Spinal cord (tissue), 10 donors: ENCODE data around the gene OSBPL2. TPM values are rescaled to one million over a fixed set of nuclear protein-coding genes. Genes with fewer than 3 reads are reported as not detected.

ENCODE experiments used
- DNase-seq, 6 donors: peaks; one replicate each; pipeline versions ENCODE4 v3.0.0 to v3.0.0-alpha.2; 2013 to 2015; ENCODE audit warnings: low spot score in 6 of 6, low read depth in 4 of 6
- H3K27ac ChIP-seq: one replicate; pipeline ENCODE4 v1.5.1; 2013; ENCODE audit warnings: low read depth, low read length, control low read depth
- H3K27me3 ChIP-seq: one replicate; pipeline ENCODE4 v1.6.1; 2013; ENCODE audit warnings: low read length; ENCODE audit not compliant: control insufficient read depth, insufficient read depth
- H3K36me3 ChIP-seq: one replicate; pipeline ENCODE4 v1.6.1; 2013; ENCODE audit warnings: low read length; ENCODE audit not compliant: control insufficient read depth, insufficient read depth
- H3K4me1 ChIP-seq: one replicate; pipeline ENCODE4 v1.6.1; 2013; ENCODE audit warnings: low read length; ENCODE audit not compliant: control insufficient read depth, insufficient read depth
- H3K4me3 ChIP-seq: one replicate; pipeline ENCODE4 v1.5.1; 2013; ENCODE audit warnings: low read depth, low read length, control low read depth
- H3K9me3 ChIP-seq: one replicate; pipeline ENCODE4 v1.6.1; 2013; ENCODE audit warnings: low read length; ENCODE audit not compliant: control insufficient read depth, insufficient read depth
- WGBS: methylation state at CpG from one replicate; pipeline ENCODE4 v1.1.5; 2013; ENCODE audit warnings: missing lambda C conversion rate; ENCODE audit not compliant: insufficient coverage; 5-methylcytosine and 5-hydroxymethylcytosine counted together
- polyA plus RNA-seq, 2 donors: library from polyadenylated mRNA; unstranded; fragments of 120-200 nt; gene quantifications; one replicate each; pipeline ENCODE4 v1.2.1, GENCODE V29; 2013; ENCODE audit not compliant: insufficient read length in 2 of 2
- total RNA-seq, 2 donors: library from RNA; depleted of rRNA in 1 of 2; stranded (reverse); fragments of 120-200 nt in 1 of 2; fragments of >200 nt in 1 of 2; gene quantifications; one replicate each; pipeline versions ENCODE4 v1.2.3 to v1.2.4, GENCODE V29; 2013 to 2014
- donor health status: healthy.

OSBPL2 gene
- total and polyA plus RNA-seq, 4 donors: 37.0 to 52.5 (median 44.0) TPM

GRCh38 chr20:62293946-62294345 is 55.6 kb downstream of the OSBPL2 start:
- peak in 2 of 6 donors; percentile 20 to 83 for DNase-seq
- H3K27ac ChIP-seq: no peak overlapping the region
- 41% methylated on average over 2 of the region's 9 CpGs for WGBS
- H3K9me3 ChIP-seq: no peaks in the 10 kb centered on the region
- H3K4me1 ChIP-seq: peaks cover 8% of the 10 kb centered on the region
- H3K36me3 ChIP-seq: peaks cover 75% of the 10 kb centered on the region
- H3K4me3 ChIP-seq: no peak overlapping the region
- no peaks in the 10 kb centered on the region for H3K27me3 ChIP-seq

GRCh38 chr20:62294516-62294915 is 56.2 kb downstream of the OSBPL2 start:
- 72% methylated on average over 9 of the region's 17 CpGs for WGBS
- no peaks in the 10 kb centered on the region for H3K9me3 ChIP-seq

GRCh38 chr20:62296724-62297448 is 58.6 kb downstream of the OSBPL2 start:
- Histone ChIP-seq H3K4me1 (peaks cover 16% of the 10 kb centered on the region), H3K4me3 (no peak overlapping the region), H3K9me3 (no peaks in the 10 kb centered on the region), H3K36me3 (peaks cover 71% of the 10 kb centered on the region), H3K27me3 (no peaks in the 10 kb centered on the region), H3K27ac (no peak overlapping the region)
- DNase-seq: no peak
- WGBS: 92% methylated on average over 30 of the region's 30 CpGs

More at GRCh38 chr20:62294516-62294915, 56.2 kb downstream of the OSBPL2 start:
- Histone ChIP-seq H3K4me3 (no peak overlapping the region), H3K27me3 (no peaks in the 10 kb centered on the region), H3K36me3 (peaks cover 75% of the 10 kb centered on the region), H3K27ac (no peak overlapping the region), H3K4me1 (peaks cover 8% of the 10 kb centered on the region)
- no peak for DNase-seq

GRCh38 chr20:62297449-62298227 is 59.3 kb downstream of the OSBPL2 start:
- Histone ChIP-seq H3K27me3 (no peaks in the 10 kb centered on the region), H3K27ac (no peak overlapping the region), H3K36me3 (peaks cover 66% of the 10 kb centered on the region), H3K4me3 (no peak overlapping the region), H3K4me1 (peaks cover 18% of the 10 kb centered on the region), H3K9me3 (no peaks in the 10 kb centered on the region)
- no peak for DNase-seq
- 88% methylated on average over 29 of the region's 29 CpGs for WGBS

GRCh38 chr20:62298577-62299249 is 60.4 kb downstream of the OSBPL2 start:
- Histone ChIP-seq H3K9me3 (no peaks in the 10 kb centered on the region), H3K27me3 (no peaks in the 10 kb centered on the region), H3K4me3 (no peak overlapping the region), H3K27ac (no peak overlapping the region), H3K4me1 (peaks cover 17% of the 10 kb centered on the region), H3K36me3 (peaks cover 62% of the 10 kb centered on the region)
- WGBS: 91% methylated on average over 28 of the region's 33 CpGs
- DNase-seq: no peak

- Histone ChIP-seq H3K4me1 (peaks cover 24% of the 10 kb centered on the region), H3K27ac (no peak overlapping the region), H3K27me3 (no peaks in the 10 kb centered on the region), H3K4me3 (no peak overlapping the region), H3K9me3 (no peaks in the 10 kb centered on the region), H3K36me3 (peaks cover 67% of the 10 kb centered on the region)
- 84% methylated on average over 12 of the region's 12 CpGs for WGBS
- no peak for DNase-seq
Observed at GRCh38 chr20:62299666-62300236, 61.4 kb downstream of the OSBPL2 start.

GRCh38 chr20:62300319-62300718 is 62.0 kb downstream of the OSBPL2 start:
- H3K27ac ChIP-seq: no peak overlapping the region
- 90% methylated on average over 11 of the region's 11 CpGs for WGBS
- H3K4me3 ChIP-seq: no peak overlapping the region
- H3K4me1 ChIP-seq: peaks cover 30% of the 10 kb centered on the region
- H3K27me3 ChIP-seq: no peaks in the 10 kb centered on the region
- DNase-seq: no peak
- peaks cover 67% of the 10 kb centered on the region for H3K36me3 ChIP-seq
- H3K9me3 ChIP-seq: no peaks in the 10 kb centered on the region

- Histone ChIP-seq H3K27ac (no peak overlapping the region), H3K36me3 (peaks cover 70% of the 10 kb centered on the region), H3K4me1 (peaks cover 35% of the 10 kb centered on the region), H3K9me3 (no peaks in the 10 kb centered on the region), H3K4me3 (no peak overlapping the region), H3K27me3 (no peaks in the 10 kb centered on the region)
- no peak for DNase-seq
- WGBS: 91% methylated on average over 6 of the region's 11 CpGs
Observed at GRCh38 chr20:62301111-62301668, 62.9 kb downstream of the OSBPL2 start.

GRCh38 chr20:62301773-62302340 is 63.5 kb downstream of the OSBPL2 start:
- peak overlapping the region; percentile 97 for H3K27ac ChIP-seq
- H3K27me3 ChIP-seq: no peaks in the 10 kb centered on the region
- H3K9me3 ChIP-seq: no peaks in the 10 kb centered on the region
- peaks cover 74% of the 10 kb centered on the region for H3K36me3 ChIP-seq
- WGBS: 4% methylated on average over 21 of the region's 24 CpGs
- H3K4me3 ChIP-seq: peak overlapping the region; percentile 65
- peak; percentile 47 to 95 (median 74) for DNase-seq
- peaks cover 35% of the 10 kb centered on the region for H3K4me1 ChIP-seq
